H9 (cell line): Measurements from ENCODE around the gene NRIP3. TPM values are rescaled to one million over a fixed set of nuclear protein-coding genes. Genes with fewer than 3 reads are reported as not detected.

Source experiments
- DNase-seq: peaks from one replicate; pipeline ENCODE4 v3.0.0-alpha.2; 2017
- H2AFZ ChIP-seq: one replicate; pipeline ENCODE4 v1.6.1; 2013; ENCODE audit warnings: mild to moderate bottlenecking, low read length, control low read depth, moderate library complexity
- H2AK5ac ChIP-seq: 2 replicates; pipeline ENCODE4 v1.6.1; 2013; ENCODE audit warnings: low read length, control low read depth, mixed read lengths; ENCODE audit not compliant: insufficient read length
- H2BK120ac ChIP-seq: one replicate; pipeline ENCODE4 v1.6.1; 2013; ENCODE audit warnings: low read depth, mild to moderate bottlenecking, low read length, control low read depth, inconsistent platforms; ENCODE audit not compliant: poor library complexity, severe bottlenecking
- H2BK12ac ChIP-seq: 2 replicates; pipeline ENCODE4 v1.6.1; 2013; ENCODE audit warnings: low read length, control low read depth, mixed read lengths, low read depth; ENCODE audit not compliant: insufficient read length
- H2BK15ac ChIP-seq: 2 replicates; pipeline ENCODE4 v1.6.1; 2013; ENCODE audit warnings: low read depth, low read length, control low read depth
- H2BK20ac ChIP-seq: one replicate; pipeline ENCODE4 v1.6.1; 2013; ENCODE audit warnings: low read depth, mild to moderate bottlenecking, low read length, control low read depth, inconsistent platforms; ENCODE audit not compliant: poor library complexity, severe bottlenecking
- H2BK5ac ChIP-seq: 2 replicates; pipeline ENCODE4 v1.6.1; 2013; ENCODE audit warnings: low read length, control low read depth, mixed read lengths; ENCODE audit not compliant: insufficient read length
- H3K14ac ChIP-seq: 2 replicates; pipeline ENCODE4 v1.6.1; 2013; ENCODE audit warnings: low read length, control low read depth; ENCODE audit not compliant: insufficient read depth
- H3K18ac ChIP-seq: 2 replicates; pipeline ENCODE4 v1.6.1; 2013; ENCODE audit warnings: low read depth, mild to moderate bottlenecking, mixed read lengths, low read length, control low read depth; ENCODE audit not compliant: insufficient read length
- H3K23ac ChIP-seq: 2 replicates; pipeline ENCODE4 v1.6.1; 2013; ENCODE audit warnings: low read length, control low read depth, mixed read lengths, low read depth; ENCODE audit not compliant: insufficient read length
- H3K23me2 ChIP-seq: 2 replicates; pipeline ENCODE4 v1.6.1; 2013; ENCODE audit warnings: low read depth, mild to moderate bottlenecking, mixed read lengths, low read length, control low read depth; ENCODE audit not compliant: insufficient read length, poor library complexity, severe bottlenecking
- H3K27ac ChIP-seq: 2 replicates; pipeline ENCODE4 v1.5.1; 2013; ENCODE audit warnings: low read length, control low read depth, mixed read lengths, low read depth; ENCODE audit not compliant: insufficient read length
- H3K27me3 ChIP-seq: 2 replicates; pipeline ENCODE4 v1.6.1; 2013; ENCODE audit warnings: low read length, control low read depth, inconsistent platforms; ENCODE audit not compliant: insufficient read depth
- H3K4ac ChIP-seq: 2 replicates; pipeline ENCODE4 v1.6.1; 2013; ENCODE audit warnings: low read depth, mild to moderate bottlenecking, control low read depth, inconsistent platforms, low read length, moderate library complexity
- H3K4me1 ChIP-seq: 2 replicates; pipeline ENCODE4 v1.6.1; 2013; ENCODE audit warnings: low read length, control low read depth, inconsistent platforms; ENCODE audit not compliant: insufficient read depth
- H3K4me2 ChIP-seq: 2 replicates; pipeline ENCODE4 v1.6.1; 2013; ENCODE audit warnings: low read length, control low read depth, mixed read lengths; ENCODE audit not compliant: insufficient read length, insufficient read depth
- H3K56ac ChIP-seq: 2 replicates; pipeline ENCODE4 v1.6.1; 2013; ENCODE audit warnings: low read depth, mild to moderate bottlenecking, mixed read lengths, low read length, control low read depth; ENCODE audit not compliant: insufficient read length
- H3K79me1 ChIP-seq: 2 replicates; pipeline ENCODE4 v1.6.1; 2013; ENCODE audit warnings: low read depth, mild to moderate bottlenecking, moderate library complexity, low read length, control low read depth, inconsistent platforms; ENCODE audit not compliant: insufficient read depth, poor library complexity, severe bottlenecking
- H3K79me2 ChIP-seq: 2 replicates; pipeline ENCODE4 v1.6.1; 2013; ENCODE audit warnings: low read length, control low read depth, inconsistent platforms; ENCODE audit not compliant: insufficient read depth
- H3K9ac ChIP-seq: 2 replicates; pipeline ENCODE4 v1.6.1; 2013; ENCODE audit warnings: low read length, control low read depth, mixed read lengths; ENCODE audit not compliant: insufficient read length; ENCODE audit errors: extremely low read depth
- H3K9me3 ChIP-seq: one replicate; pipeline ENCODE4 v1.6.1; 2013; ENCODE audit warnings: low read depth, low read length, inconsistent platforms; ENCODE audit not compliant: control insufficient read depth
- H3T11ph ChIP-seq: one replicate; pipeline ENCODE4 v1.6.1; 2013; ENCODE audit warnings: mild to moderate bottlenecking, low read length, control low read depth, inconsistent platforms
- H4K20me1 ChIP-seq: one replicate; pipeline ENCODE4 v1.6.1; 2013; ENCODE audit not compliant: control insufficient read depth, insufficient read length, insufficient read depth
- H4K5ac ChIP-seq: 2 replicates; pipeline ENCODE4 v1.6.1; 2013; ENCODE audit warnings: low read depth, mild to moderate bottlenecking, mixed read lengths, low read length, control low read depth; ENCODE audit not compliant: insufficient read length
- H4K8ac ChIP-seq: replicated peaks from 2 replicates; pipeline ENCODE4 v1.6.1; 2013; ENCODE audit warnings: low read length, control low read depth, mixed read lengths, low read depth; ENCODE audit not compliant: insufficient read length
- H4K91ac ChIP-seq: 2 replicates; pipeline ENCODE4 v1.6.1; 2013; ENCODE audit warnings: low read depth, mild to moderate bottlenecking, moderate library complexity, mixed read lengths, low read length, control low read depth; ENCODE audit not compliant: insufficient read length
- H3K27ac Mint-ChIP-seq, 3 experiments: 2 replicates in 2 of 3; 3 replicates in 1 of 3; pipeline ENCODE4 v1.8.0; 2020 to 2021; ENCODE audit warnings: mixed read lengths in 3 of 3, mild to moderate bottlenecking in 1 of 3, moderate library complexity in 1 of 3
- H3K27me3 Mint-ChIP-seq: 2 replicates; pipeline ENCODE4 v1.8.0; 2021; ENCODE audit warnings: low read depth, mild to moderate bottlenecking, moderate library complexity, mixed read lengths
- H3K36me3 Mint-ChIP-seq, 3 experiments: 2 replicates in 2 of 3; 3 replicates in 1 of 3; pipeline ENCODE4 v1.8.0; 2020 to 2021; ENCODE audit warnings: low read depth in 3 of 3, mixed read lengths in 3 of 3; ENCODE audit not compliant: insufficient read depth in 1 of 3
- H3K4me1 Mint-ChIP-seq, 2 experiments: 2 replicates each; pipeline ENCODE4 v1.8.0; 2020; ENCODE audit warnings: mixed read lengths in 2 of 2
- H3K4me3 Mint-ChIP-seq, 2 experiments: 2 replicates in 1 of 2; 3 replicates in 1 of 2; pipeline ENCODE4 v1.8.0; 2020 to 2021; ENCODE audit warnings: mild to moderate bottlenecking in 2 of 2, mixed read lengths in 2 of 2, moderate library complexity in 1 of 2
- H3K9me3 Mint-ChIP-seq, 2 experiments: 2 replicates in 1 of 2; 3 replicates in 1 of 2; pipeline ENCODE4 v1.8.0; 2020; ENCODE audit warnings: mild to moderate bottlenecking in 2 of 2, mixed read lengths in 2 of 2, moderate library complexity in 1 of 2
- CTCF ChIP-seq: fragments of 200-600 bp; sonication (generic); conservative IDR thresholded peaks from 3 replicates; pipeline ENCODE4 v1.8.0; 2021; ENCODE audit warnings: antibody characterized with exemption, mild to moderate bottlenecking
- WGBS: extraction: QIAGEN DNeasy Blood & Tissue Kit; methylation state at CpG from one replicate; pipeline ENCODE4 v1.1.7; 2013; ENCODE audit warnings: missing lambda C conversion rate, low lambda C conversion rate, mixed read lengths; ENCODE audit not compliant: insufficient read length; ENCODE audit errors: extremely low coverage; 5-methylcytosine and 5-hydroxymethylcytosine counted together
- total RNA-seq: library from RNA; stranded (reverse); gene quantifications from 2 replicates; pipeline ENCODE4 v1.2.1, GENCODE V29; 2021

The NRIP3 gene
- total RNA-seq, 1 experiment from 2014 or later: 4.2 TPM

GRCh38 chr11:8997451-8997850 lies 6.3 kb downstream of the NRIP3 start:
- no peak overlapping the region for H3K56ac ChIP-seq
- H3K18ac ChIP-seq: no peak overlapping the region
- no peaks in the 10 kb centered on the region for H3K9me3 ChIP-seq
- no peak overlapping the region for H4K5ac ChIP-seq
- no peaks in the 10 kb centered on the region for H3K79me2 ChIP-seq
- H3K23me2 ChIP-seq: no peaks in the 10 kb centered on the region
- H4K8ac ChIP-seq: no peak overlapping the region
- no peak overlapping the region for H3K4ac ChIP-seq
- no peak overlapping the region for H3K9ac ChIP-seq
- no peak overlapping the region for H2BK5ac ChIP-seq
- no CpG with 5 or more reads among the region's 3 CpGs for whole genome bisulfite sequencing
- TF ChIP-seq CTCF: no peak
- H2AFZ ChIP-seq: no peak overlapping the region
- no peaks in the 10 kb centered on the region for H4K20me1 ChIP-seq
- Mint-ChIP-seq H3K27me3 (peaks cover 23% of the 10 kb centered on the region), H3K4me1 (peaks cover 0 to 2% of the 10 kb centered on the region in 2 experiments; a peak in 1 of 4 replicates), H3K4me3 (no peak overlapping the region), H3K9me3 (no peaks in the 10 kb centered on the region), H3K36me3 (no peaks in the 10 kb centered on the region), H3K27ac (no peak overlapping the region)
- no peaks in the 10 kb centered on the region for H3K79me1 ChIP-seq
- H3K23ac ChIP-seq: no peak overlapping the region
- H3K27ac ChIP-seq: no peak overlapping the region
- no peak overlapping the region for H3T11ph ChIP-seq
- H2BK20ac ChIP-seq: no peak overlapping the region
- no peak overlapping the region for H3K14ac ChIP-seq
- no peak overlapping the region for H2BK120ac ChIP-seq
- no peak overlapping the region for H2AK5ac ChIP-seq
- H2BK12ac ChIP-seq: no peak overlapping the region
- no peaks in the 10 kb centered on the region for H3K4me1 ChIP-seq
- no peak overlapping the region for H2BK15ac ChIP-seq
- H3K27me3 ChIP-seq: peaks cover 4% of the 10 kb centered on the region
- no peak overlapping the region for H3K4me2 ChIP-seq
- H4K91ac ChIP-seq: no peak overlapping the region
- no peak for DNase-seq
